HG03457 (cell line): ENCODE results near the gene UBE2E2.

Experiments used
- ATAC-seq: cut with Tn5 transposase; IDR thresholded peaks from one replicate; pipeline ENCODE4 v1.9.1; 2021; ENCODE audit warnings: moderate number of reproducible peaks; ENCODE audit not compliant: unreplicated experiment

The UBE2E2 gene

DNA sequence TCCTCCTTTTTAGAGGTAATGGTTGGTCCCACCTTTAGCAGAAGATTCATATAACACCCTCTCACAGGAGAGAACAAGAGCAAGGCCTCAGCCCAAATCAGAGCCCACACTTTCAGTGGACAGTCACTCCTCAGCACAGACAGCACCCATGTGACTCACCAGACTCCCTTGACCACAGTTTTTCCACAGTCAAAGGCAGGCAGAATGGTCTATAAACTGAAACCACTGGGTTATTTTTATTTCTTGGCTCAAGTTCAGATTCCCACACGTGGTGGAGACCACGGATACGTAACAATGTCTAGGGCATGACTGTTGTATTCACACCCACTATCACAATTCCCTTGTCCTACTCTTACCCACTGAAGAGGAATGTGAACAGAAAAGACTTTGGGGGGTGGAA lies 364.8 kb downstream of the UBE2E2 start:
- no peak for ATAC-seq

DNA sequence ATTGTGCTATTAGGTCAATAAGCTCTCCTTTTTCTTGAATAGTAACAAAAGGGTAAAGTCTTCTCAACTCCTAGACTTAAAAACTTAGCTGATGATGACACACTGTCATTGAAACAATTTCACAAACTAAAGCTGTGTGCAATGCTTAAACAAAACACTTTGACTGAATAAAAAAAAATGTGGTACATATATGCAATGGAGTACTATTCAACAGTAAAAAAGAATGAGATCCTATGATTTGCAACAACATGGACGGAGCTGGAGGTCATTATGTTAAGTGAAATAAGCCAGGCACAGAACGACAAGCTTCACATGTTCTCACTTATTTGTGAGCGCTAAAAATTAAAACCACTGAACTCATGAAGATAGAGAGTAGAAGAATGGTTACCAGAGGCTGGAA lies 370.7 kb downstream of the UBE2E2 start:
- no peak for ATAC-seq

DNA sequence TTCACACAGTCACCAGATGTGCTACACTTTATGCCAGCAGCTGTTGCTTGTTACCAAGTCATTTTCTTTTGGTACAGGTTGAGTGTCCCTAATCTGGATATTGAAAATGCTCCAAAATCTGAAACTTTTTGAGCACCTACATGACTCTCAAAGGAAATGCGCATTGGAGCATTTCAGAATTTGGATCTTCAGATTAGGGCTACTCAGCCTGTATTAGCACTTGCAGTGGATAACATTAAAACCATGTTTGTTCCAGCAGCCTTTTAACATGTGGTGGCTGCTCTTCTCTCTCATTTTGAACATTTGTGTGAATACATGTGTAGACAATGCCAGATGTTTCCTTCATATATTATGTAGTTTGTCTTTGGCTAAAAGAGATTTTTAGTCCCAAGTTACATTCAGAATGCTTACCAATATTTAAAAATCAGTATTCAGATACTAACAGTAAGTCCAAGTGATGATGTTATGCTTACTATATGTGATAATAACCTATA lies 371.7 kb downstream of the UBE2E2 start:
- ATAC-seq, result no peak

DNA sequence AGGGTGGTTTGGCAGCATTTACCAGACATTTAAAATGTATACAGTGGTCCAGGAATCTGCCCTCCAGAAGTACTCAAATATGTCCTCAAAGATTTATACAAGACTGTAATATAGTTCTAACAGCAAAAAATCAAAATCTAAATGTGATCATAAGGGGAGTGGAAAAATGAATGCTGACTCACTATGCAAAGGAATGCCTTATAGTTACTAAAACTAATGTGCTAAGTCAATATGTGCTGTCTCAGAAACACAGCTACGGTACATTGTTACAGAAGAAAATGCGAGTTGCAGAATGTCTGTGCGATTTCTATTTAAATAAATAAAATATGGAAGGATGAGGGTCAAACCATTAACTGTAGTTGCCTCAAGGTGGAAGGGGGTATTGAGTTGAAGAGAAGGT lies 372.6 kb downstream of the UBE2E2 start:
- ATAC-seq, result no peak

DNA sequence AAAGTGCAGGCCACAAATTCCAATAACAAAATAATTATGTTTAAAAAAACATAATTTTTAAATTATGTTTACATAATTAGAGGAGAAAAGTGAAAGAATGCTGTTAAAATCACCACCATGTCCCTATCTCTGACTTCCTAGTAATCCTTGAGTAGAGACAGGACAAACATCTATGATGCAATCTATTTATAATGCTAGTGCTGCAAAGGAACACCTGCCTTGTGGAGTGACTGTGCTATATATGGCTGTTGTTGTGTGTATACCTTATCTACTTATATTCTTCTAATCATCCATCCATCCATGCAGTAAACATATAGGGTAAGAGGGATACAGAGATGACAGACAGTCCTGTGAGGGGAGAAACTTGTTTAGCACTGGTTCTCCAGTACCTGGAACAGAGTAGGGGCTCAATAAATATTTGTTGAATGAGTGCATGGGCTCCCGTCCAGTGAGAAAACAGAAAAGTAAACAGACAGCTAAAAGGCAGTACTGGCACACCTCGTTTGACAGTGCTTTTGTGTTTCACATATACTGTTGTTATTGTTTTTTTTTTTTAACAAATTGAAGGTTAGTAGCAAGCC lies 373.3 kb downstream of the UBE2E2 start:
- no peak for ATAC-seq

DNA sequence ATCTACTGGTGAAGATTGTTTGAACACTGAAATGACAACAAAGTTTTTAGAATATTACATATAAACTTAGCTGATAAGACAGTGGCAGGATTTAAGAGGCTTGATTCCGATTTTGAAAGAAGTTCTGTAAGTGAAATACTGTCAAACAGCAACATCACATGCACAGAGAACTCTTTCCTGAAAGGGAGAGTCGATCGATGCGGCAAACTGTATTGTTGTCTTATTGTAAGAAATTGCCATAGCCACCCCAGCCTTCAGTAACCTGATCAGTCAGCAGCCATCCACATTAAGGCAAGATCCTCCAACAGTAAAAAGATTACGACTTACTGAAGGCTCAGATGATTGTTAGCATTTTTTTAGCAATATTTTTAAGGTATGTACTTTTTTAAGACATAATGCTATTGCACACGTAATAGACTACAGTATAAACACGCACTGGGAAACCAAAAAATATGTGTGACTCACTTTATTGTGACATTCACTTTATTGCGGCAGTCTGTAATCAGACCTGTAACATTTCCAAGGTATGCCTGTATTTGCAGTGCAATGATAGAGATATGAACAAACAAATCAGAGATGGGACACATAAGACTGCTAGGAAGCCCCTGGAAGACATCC lies 377.1 kb downstream of the UBE2E2 start:
- no peak for ATAC-seq

DNA sequence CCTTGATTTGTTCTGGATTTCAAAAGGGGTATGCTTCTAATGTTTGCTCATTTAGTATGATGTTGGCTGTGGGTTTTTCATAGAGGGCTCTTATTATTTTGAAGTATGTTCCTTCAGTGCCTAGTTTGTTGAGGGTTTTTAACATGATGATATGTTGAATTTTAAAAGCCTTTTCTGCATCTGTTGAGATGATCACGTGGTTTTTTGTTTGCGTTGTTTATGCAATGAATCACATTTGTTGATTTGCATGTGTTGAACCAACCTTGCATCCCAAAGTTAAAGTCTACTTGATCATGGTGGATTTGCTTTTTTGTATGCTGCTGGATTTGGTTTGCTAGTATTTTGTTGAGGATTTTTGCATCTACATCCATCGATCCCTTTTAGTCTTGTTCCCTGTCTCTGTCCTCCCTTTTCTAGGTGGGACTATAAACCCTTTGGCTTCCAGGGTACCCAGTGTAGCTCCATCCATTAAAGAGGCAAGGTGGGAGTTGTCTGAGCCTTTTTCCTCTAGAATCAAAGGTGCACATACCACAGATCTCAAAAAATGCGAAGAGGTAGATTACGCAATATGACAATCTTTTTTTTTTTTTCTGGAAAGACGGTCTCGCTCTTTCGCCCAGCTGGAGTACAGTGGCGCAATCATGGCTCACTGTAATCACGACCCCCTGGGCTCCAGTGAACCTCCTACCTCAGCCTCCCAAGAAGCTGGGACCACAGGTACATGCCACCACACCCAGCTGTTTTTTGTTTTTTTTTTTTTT lies 381.0 kb downstream of the UBE2E2 start:
- ATAC-seq, result no peak

DNA sequence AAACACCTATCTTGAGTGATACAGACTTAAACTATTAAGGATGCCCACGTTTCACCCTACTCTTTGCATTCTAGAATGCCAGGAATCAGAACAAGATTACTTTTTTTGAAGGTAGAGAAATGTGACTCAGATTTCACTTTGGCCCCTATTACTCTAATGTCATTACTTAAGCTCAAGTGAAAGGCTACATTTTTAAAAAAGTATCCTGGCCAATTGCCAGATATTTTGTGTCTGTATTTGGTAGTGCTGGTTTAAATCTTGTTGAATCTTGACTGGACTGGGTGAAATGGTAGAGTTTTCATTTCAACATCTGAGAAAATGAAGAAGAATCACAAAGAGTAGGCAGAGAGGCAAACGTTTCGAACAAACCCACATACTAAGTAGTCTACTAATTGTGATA lies 384.4 kb downstream of the UBE2E2 start:
- no peak for ATAC-seq

DNA sequence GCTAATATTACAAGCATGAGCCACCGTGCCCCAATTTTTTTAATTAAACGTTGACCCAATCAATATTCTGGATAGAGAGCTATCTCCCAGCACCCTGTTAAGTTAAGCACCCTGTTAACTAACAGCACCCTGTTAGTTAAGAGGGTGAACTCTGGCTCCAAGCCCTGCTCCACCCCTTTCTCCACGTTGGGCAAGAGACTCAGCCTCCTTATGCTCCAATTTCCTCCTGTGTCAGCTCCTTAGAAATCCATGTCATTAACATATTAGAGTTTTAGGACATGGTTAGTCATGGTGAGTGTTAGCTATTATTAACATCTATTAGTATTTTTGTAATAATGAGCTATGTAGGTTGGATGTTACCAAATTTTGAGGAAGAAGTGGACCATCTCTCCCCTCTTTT lies 385.4 kb downstream of the UBE2E2 start:
- ATAC-seq, result no peak

DNA sequence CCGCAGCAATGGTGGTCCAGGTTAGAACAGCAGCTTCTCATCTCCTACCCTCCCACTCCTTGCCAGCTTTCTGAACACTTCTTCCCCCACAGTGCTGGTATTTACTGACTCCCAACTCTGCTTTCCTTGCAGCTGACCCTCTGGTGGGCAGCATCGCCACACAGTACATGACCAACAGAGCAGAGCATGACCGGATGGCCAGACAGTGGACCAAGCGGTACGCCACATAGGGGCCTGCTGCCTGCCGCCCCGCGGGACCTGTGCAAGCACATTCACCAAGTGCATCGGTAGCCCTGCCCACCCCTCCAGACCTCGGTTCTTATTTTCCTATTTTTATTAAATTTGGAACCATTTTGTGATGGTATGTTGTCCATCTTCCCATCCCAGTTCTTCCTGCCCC lies 386.5 kb downstream of the UBE2E2 start:
- ATAC-seq, result no peak

DNA sequence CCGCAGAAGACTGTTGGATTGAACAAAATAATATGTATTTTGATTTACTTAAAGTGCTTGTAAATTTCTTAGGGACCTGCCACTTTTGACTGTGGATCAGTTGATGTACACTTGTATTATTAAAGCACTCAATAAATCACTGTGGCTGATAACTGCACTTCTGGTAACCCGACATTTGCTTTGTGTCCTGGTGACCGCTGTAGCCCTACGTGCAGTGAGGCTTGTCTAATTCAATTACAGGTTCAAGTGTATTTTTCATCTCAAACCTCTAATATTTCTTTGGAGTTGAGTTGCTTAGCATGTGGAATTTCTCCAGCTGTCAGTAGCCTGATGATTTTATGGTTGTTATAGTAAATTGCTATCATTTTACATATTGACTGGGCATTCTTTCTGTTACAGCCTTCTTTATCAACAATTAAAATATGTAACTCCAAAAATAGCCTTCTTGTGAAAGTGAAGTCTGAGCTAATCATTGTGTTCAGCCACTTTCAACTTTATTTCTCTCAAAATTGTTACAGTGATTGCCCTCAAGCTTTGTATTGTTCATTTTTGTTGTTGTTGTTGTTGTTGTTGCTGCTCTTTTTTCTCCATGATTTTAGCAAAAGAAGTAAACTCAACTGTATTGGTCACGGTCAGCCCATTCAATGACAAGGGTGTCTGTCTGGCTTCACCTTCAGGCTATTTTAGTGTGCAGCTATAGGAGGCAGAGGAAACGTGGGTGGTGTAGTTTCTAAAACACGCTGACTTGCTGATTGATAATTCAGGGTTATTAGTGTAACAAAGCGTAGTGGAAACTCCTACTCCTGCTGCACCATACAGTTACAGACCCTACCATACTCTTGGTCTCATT lies 387.5 kb downstream of the UBE2E2 start:
- ATAC-seq, result peak; percentile 52

DNA sequence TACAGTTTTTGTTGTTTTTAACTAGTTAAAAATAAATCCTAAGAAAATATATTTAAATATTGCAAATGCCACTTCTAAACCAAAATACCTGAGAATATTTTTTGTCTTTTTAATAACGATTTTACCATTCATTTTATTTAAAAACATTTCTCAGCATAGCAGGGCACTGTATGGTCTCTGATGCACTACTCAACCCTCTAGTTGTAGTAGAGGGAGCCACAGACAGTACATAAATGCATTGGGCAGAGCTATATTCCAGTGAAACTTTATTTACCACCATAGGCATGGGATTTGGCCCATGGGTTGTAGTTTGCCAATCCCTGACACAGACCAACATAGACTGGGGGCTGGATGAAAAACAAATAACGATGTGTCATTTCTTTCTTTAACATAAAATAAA lies 388.2 kb downstream of the UBE2E2 start:
- ATAC-seq, result no peak

DNA sequence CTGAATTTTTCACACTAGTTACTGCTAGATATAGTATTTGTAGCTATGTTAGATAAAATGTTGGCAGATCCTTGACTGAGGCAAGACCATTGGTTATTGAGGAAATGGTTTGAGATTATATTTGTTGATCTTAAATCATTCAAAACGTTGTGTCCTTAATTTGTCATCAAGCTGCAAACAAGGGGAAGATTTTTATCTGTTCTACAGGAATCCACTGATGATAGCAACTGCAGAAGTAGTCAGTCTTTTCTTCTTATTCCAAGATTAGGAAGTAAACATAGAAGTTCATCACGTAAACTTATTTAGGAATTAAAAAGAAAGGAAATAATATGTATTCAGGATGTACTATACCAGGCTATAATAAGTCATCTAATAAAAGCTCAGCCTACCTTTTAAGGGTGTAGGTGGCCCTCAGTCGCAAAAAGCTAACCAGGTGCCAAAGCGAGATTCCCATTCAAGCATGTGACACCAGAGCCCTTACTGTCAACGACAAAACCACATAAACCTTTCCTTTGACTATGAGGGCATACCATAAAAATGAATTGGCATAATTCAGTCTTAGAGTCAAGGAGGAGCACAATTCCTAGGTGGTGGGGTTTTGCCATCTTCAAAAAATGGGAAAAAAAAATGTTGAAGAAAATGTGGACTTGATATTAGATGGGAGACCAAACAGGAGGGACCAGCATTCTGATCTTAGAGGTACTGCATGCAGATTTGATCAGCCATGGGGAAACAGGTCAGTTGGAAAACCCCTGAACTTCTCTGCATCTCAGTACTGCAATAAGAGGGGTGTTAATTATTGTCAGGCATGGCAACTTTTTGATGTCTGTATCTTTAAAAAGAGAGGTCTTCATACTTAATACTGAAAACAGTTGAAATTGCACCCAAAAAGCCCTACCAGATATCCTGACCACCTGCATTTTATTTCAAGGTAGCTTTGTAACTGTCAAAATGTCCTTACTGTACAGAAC lies 390.1 kb downstream of the UBE2E2 start:
- peak; percentile 76 for ATAC-seq

DNA sequence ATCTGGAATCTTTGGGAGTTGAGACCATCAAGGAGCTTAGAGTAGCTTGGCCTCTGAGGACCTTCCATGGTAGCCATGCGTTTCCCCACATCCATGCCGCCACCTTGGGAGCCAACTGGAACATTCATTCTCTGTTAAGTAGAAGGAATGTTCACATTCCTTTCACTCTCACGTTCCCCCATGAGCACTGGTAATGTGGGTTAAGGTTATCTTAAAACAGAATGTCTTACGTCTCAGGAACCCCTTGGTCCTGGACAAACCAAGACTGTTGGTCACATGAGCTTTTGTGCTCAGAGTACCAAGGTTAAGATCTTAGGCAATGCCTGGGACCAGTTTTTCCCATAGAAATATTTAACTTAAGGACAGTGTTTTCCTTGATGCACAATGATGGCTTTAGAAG lies 390.9 kb downstream of the UBE2E2 start:
- no peak for ATAC-seq

DNA sequence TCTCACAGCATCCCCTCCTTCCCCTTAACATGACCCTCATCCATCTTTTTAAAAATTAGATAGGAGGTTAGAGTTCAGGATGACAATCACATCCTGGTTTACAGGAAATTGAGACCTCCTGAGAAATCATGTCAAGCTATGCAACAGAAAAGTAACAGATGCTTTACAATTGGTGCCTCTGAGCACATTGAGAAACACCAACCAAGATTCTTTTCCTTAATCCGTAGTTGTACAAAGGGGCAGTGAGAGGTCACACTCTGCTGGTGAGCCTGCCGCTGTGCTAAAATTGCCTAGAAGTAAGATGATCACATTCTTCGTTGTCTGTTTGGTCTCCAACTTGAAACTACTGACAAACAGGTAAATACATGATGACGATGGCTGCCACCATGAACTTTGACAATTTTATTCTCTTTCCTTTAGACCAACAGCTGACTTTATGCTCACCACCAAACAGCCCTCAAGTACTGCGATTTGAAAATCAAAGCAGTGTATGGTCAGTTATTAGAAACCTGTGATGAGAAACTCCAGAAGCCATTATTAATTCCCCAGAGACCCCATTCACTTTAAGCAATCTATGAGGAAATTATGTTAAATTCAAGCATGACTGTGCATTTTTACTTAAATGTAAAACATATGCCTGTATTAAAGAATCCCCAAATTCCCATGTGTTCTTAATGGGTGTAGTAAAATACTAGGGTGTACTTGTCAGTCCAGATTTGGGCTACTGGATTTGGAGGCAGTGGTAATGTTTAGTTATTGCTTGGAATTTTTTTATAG lies 392.0 kb downstream of the UBE2E2 start:
- ATAC-seq, result no peak

DNA sequence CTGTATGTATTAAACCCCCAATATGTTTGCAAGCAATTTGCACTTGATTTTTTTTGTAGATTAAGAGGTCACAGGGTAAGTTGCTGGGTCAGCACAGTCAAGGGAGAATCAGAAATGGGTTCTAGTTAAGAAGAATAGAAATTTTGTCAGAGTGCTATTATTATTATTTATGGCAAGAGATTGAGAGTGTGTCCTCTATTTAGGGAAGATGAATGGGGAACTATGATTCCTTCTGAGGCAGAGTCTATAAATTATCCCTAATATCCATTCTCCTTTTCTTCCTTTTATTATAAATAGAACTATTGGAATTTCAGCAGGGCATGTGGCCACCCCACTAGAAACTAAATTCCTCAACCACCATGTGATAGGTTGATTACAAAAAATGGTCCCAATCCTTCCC lies 392.7 kb downstream of the UBE2E2 start:
- ATAC-seq, result no peak

DNA sequence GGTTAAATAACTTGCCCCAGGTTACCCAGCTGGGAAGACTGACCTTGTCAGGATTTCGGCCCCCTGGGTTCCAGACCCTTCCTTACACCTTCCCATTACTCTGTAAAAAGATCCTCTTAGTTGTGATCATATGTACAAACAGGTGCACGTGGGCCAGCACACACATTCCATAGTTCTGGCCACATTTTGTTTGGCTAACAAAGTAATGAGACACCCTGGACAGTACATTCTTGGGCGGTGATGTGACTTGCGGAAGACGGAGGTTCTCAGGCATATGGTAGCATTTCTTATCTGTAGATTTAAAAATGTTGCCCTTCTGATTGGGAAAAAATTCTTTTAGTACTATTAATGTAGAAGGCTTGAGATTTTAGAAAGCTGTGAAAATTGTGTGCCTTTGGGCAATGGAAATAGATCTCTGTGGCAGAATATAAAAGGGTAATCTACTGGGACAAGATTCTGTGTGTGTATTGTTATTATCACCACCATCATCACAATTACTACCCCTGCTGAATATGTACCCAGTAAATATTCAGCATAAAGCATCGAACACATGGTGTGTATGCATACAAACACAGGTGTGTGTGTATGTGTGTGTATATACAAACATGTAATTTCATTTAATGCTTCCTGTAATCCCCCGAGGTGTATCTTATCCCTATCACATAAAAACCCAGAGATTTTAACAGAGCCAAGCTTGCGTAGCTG lies 397.2 kb downstream of the UBE2E2 start:
- ATAC-seq, result no peak

DNA sequence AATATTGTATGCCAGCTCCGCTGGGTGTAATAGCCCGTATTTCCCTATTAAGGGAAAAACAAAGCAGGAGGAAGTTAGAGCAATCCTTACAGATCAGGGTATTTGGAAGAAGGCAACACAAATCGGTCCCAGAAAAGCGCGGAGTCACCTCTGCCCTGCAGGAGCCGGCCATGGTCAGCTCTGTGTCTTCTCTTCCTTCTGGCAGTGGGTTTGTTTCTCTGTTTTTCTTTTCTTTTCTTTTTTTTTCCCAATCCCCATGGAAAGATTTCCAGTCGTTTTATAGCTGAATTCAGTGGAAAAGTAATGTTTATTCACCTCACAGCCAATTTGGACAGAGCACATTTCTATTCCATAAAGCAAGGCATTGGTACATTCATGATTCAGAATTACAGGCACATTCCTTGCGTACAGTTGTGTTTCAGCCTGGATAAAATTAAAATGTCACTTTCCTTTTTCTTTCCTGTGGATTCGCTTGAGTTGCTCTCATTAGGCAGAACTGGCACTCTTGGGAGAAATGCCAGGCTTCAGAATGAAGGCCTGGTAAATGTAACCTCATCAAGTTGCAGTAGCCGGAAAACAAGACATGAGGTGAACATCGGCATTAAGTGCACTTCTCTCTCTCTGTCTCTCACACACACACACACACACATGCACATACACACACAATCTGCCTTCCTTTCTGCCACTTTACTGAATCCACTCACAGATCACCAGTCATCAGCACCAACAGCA lies 398.1 kb downstream of the UBE2E2 start:
- ATAC-seq, result no peak
